Astrocyte of the spinal cord (primary cell): ENCODE results near the gene ZNF621.

ENCODE experiments used
- DNase-seq: peaks from one replicate; pipeline ENCODE4 v3.0.0; 2011; ENCODE audit warnings: low read depth, low spot score
- H3K4me3 ChIP-seq: 2 replicates; pipeline ENCODE4 v1.5.1; 2011; ENCODE audit warnings: low read depth, mild to moderate bottlenecking, low read length, moderate library complexity
- CTCF ChIP-seq: IDR thresholded peaks from 2 replicates; pipeline ENCODE4 v1.5.1; 2012; ENCODE audit warnings: low read depth, mild to moderate bottlenecking, low read length, inconsistent platforms
- in situ Hi-C: cut with HindIII; loops from 2 replicates; pipeline ENCODE4 v1.10.0; 2017; ENCODE audit warnings: low sequenced_read_pairs

ZNF621 gene

GRCh38 chr3:40572588-40572987 lies 47.8 kb downstream of the ZNF621 start:
- TF ChIP-seq CTCF, result no peak
- no peak overlapping the region for H3K4me3 ChIP-seq
- DNase-seq, result no peak
- in situ Hi-C loops, result no loop called here

- in situ Hi-C loops, result no loop called here
- H3K4me3 ChIP-seq, result no peak overlapping the region
- TF ChIP-seq CTCF, result no peak
- DNase-seq, result no peak
These were observed 49.3 kb downstream of the ZNF621 start for GRCh38 chr3:40574050-40574449.

GRCh38 chr3:40574661-40575060 lies 49.9 kb downstream of the ZNF621 start:
- peak; percentile 89 for DNase-seq
- no peak overlapping the region for H3K4me3 ChIP-seq
- no peak for TF ChIP-seq CTCF
- in situ Hi-C loops, result loop anchor here (25.0 kb wide), 2 partner anchors 663 to 1113 kb away; no protein-coding TSS in a partner anchor

GRCh38 chr3:40576396-40576795 lies 51.6 kb downstream of the ZNF621 start:
- no peak overlapping the region for H3K4me3 ChIP-seq
- in situ Hi-C loops, result loop anchor here (25.0 kb wide), 2 partner anchors 661 to 1111 kb away; no protein-coding TSS in a partner anchor
- TF ChIP-seq CTCF, result no peak
- DNase-seq, result peak; percentile 46

DNA sequence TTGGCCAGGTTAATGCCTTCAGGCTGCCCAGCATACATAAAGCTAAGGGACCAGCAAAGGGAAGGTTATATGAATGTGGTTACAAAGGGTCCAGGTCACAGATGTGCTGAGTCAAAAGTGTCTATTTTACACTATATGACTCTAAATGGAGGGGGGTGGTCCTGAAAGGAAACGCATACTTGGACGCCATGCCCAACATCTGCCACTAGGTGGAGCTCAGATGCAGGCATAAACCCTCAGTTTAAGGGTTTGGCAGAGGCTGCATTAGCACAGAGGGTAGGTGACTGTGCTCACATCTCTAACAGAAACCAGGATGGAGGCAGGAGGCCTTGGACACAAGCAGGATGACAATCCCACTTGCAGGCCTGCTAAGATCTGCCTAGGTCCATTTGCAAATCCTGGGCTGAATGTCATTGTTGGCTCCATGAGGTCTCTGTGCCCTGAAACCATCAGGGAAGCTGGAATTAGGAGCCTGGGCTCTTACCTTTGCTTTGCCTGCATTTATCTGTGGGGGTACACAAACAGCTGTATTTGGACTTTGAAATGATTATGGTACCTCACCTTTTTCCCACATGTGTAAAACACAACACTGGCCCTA lies 55.8 kb downstream of the ZNF621 start:
- H3K4me3 ChIP-seq, result no peak overlapping the region
- in situ Hi-C loops, result loop anchor here (25.0 kb wide), 2 partner anchors 657 to 1107 kb away; no protein-coding TSS in a partner anchor
- TF ChIP-seq CTCF, result peak; percentile 97
- peak; percentile 74 for DNase-seq

DNA sequence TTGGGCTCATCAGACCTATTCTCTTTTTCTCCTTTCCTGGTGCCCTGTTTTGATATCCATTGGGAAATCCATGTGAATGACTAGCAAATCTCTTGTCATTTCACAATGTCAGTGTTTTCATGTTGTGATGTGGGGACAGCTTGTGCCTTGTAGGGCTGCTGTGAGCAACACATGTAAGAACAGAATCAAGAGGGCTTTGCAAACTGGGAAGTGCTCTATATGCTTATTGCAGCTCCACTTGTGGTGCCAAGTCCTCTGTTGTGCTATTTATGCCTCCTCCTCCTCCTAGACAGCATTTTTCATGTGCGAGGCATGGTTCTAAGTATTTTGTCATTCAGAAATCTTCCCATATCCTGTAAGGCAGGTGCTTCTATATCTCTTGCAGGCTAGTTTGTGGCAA lies 56.4 kb downstream of the ZNF621 start:
- TF ChIP-seq CTCF, result no peak
- no peak for DNase-seq
- no peak overlapping the region for H3K4me3 ChIP-seq
- in situ Hi-C loops, result loop anchor here (25.0 kb wide), 2 partner anchors 656 to 1106 kb away; no protein-coding TSS in a partner anchor
